PC-3 (cell line): Measurements from ENCODE around the gene CPSF3.

Source experiments
- EZH2 ChIP-seq: fragments of 300-600 bp; sonication (generic); IDR thresholded peaks from one replicate; pipeline ENCODE4 v1.6.1; 2017; ENCODE audit warnings: antibody characterized with exemption, mild to moderate bottlenecking, low read length; ENCODE audit not compliant: unreplicated experiment
- EZH2phosphoT487 ChIP-seq: fragments of 300-600 bp; sonication (generic); IDR thresholded peaks from 2 replicates; pipeline ENCODE4 v1.6.1; 2018; ENCODE audit warnings: mild to moderate bottlenecking, antibody characterized with exemption, low read length, borderline replicate concordance
- TF ChIP-seq, protein P1 (sequence below): fragments of 300-600 bp; sonication (generic); conservative IDR thresholded peaks from 2 replicates; pipeline ENCODE4 v1.5.1; 2017; ENCODE audit warnings: antibody characterized with exemption, low read depth, mild to moderate bottlenecking, low read length

DNA sequence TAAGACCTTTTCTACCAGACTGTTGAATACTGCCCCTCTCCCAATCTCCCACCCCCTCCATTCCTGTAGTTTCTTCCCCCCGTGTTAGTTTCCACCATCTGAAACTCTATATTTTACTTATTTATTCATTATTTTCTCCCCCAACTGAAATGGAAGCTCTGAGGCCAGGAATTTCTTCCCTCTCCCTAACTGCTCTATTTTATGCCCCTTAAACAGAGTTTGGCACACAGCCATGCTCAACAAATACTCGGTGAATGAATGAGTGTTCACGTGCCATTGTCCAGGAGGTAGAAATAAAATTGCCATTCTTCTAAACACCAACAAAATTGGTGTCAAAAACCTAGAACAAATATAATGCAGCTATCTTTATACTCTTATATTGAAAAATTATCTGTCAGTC lies 5.7 kb upstream of the CPSF3 start:
- TF ChIP-seq, protein P1, sequence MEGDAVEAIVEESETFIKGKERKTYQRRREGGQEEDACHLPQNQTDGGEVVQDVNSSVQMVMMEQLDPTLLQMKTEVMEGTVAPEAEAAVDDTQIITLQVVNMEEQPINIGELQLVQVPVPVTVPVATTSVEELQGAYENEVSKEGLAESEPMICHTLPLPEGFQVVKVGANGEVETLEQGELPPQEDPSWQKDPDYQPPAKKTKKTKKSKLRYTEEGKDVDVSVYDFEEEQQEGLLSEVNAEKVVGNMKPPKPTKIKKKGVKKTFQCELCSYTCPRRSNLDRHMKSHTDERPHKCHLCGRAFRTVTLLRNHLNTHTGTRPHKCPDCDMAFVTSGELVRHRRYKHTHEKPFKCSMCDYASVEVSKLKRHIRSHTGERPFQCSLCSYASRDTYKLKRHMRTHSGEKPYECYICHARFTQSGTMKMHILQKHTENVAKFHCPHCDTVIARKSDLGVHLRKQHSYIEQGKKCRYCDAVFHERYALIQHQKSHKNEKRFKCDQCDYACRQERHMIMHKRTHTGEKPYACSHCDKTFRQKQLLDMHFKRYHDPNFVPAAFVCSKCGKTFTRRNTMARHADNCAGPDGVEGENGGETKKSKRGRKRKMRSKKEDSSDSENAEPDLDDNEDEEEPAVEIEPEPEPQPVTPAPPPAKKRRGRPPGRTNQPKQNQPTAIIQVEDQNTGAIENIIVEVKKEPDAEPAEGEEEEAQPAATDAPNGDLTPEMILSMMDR = no peak
- no peak for TF ChIP-seq EZH2phosphoT487
- TF ChIP-seq EZH2 = no peak
